HG03045 (cell line): ENCODE data around the gene SNRPN.
"Not testable (repeated sequence)": the region's sequence is repeated elsewhere in the genome, so short reads cannot be mapped to it uniquely, and the experiment has no call there.

Experiments
- ATAC-seq: cut with Tn5 transposase; IDR thresholded peaks from one replicate; pipeline ENCODE4 v1.9.1; 2021; ENCODE audit warnings: mild to moderate bottlenecking, moderate library complexity; ENCODE audit not compliant: unreplicated experiment

The SNRPN gene

GRCh38 chr15:24966364-24967103, 11.7 kb downstream of the SNRPN start:
- ATAC-seq: no peak

- ATAC-seq: no peak
Observed at GRCh38 chr15:24971052-24971451, 16.3 kb downstream of the SNRPN start.

DNA sequence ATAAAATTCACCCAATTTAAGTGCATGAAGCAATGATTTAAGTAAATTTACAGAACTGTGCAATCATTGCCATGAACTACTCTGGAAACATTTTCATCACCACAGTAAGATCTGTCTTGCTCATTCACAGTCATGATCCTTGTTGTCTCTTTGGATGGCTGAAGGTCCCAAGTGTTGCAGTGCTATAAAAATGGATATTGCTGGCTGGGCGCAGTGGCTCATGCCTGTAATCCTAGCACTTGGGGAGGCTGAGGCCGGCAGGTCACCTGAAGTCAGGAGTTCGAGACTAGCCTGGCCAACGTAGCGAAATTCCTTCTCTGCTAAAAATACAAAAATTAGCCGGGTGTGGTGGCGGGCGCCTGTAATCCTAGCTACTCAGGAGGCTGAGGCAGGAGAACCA, 17.0 kb downstream of the SNRPN start:
- no peak for ATAC-seq

GRCh38 chr15:24972707-24973106, 17.9 kb downstream of the SNRPN start:
- ATAC-seq: not testable (repeated sequence)

DNA sequence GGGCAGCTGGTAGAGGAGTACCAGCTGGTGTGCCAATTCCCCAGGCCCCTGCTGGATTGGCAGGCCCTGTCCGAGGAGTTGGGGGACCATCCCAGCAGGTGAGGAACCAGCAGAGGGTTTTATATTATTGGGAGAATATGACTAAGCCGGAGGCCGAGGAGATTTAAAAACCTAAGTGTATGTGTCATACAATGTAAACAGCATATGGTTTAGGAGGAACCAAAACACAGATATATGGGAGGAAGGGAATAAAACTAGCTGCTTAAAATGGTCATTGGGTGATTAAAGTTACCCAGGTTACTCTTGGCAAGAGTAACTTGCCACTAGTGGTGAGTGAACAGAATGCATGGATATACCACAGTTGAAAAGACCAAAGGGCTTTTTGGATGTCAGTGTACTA, 22.1 kb downstream of the SNRPN start:
- no peak for ATAC-seq

GRCh38 chr15:24977686-24978085, 22.9 kb downstream of the SNRPN start:
- ATAC-seq: no peak

DNA sequence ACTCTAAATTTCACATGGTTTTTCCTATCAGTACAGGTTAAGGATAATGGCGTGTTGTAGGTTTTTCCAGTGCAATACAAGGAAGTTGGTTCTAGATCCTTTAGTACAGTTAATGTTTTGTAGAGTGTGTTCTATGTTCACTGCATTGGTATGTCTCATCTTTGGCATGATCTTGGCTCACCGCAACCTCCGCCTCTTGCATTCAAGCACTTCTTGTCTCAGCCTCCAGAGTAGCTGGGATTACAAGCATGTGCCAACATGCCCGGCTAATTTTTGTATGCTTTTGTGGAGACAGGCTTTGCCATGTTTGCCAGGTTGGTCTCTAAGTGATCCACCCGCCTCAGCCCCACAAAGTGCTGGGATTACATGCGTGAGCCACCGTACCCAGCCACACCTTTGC, 30.4 kb downstream of the SNRPN start:
- no peak for ATAC-seq

- no peak for ATAC-seq
Observed at GRCh38 chr15:24986653-24987052, 31.9 kb downstream of the SNRPN start.

- ATAC-seq: no peak
Observed at GRCh38 chr15:25019434-25019833, 64.6 kb downstream of the SNRPN start.

DNA sequence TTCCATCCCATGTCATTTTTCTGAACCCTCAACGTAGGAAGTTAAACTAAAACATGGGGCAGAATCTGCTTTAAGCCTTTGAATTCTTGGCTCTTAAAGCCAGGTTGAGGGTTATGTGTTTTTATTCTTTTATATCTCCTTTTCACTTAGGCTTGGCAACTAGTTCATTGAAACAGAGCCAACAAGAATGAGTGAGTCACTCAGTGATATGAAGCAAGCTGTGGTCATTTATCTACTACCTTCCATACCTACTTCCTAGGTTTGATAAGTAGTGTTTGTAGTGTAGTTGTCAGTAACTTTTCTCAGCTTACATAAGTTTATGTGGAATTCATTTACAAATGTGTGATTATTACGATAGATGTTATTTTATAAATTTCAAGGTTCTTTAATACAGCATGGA, 67.4 kb downstream of the SNRPN start:
- no peak for ATAC-seq
